Ascending aorta (tissue), 2 donors: ENCODE results near the gene CREB5. TPM values are rescaled to one million over a fixed set of nuclear protein-coding genes. Genes with fewer than 3 reads are reported as not detected.

Source experiments
- DNase-seq, 2 donors: peaks; one replicate each; pipeline ENCODE4 v3.0.0-alpha.2; 2019; ENCODE audit warnings: low spot score in 2 of 2
- H3K27ac ChIP-seq, 2 donors: fragments of 200-600 bp; sonication (generic); one replicate each; pipeline ENCODE4 v1.5.1; 2016 to 2017; ENCODE audit warnings: mild to moderate bottlenecking in 1 of 2
- H3K27me3 ChIP-seq: fragments of 200-600 bp; sonication (generic); one replicate; pipeline ENCODE4 v1.5.1; 2017
- H3K36me3 ChIP-seq, 2 donors: fragments of 200-600 bp; sonication (generic); one replicate each; pipeline ENCODE4 v1.5.1; 2016
- H3K4me1 ChIP-seq, 2 donors: fragments of 200-600 bp; sonication (generic); one replicate each; pipeline ENCODE4 v1.5.1; 2016 to 2017; ENCODE audit warnings: mild to moderate bottlenecking in 1 of 2
- H3K4me3 ChIP-seq, 2 donors: fragments of 200-600 bp; sonication (generic); one replicate each; pipeline ENCODE4 v1.5.1; 2016 to 2017; ENCODE audit warnings: mild to moderate bottlenecking in 1 of 2
- H3K9me3 ChIP-seq, 2 donors: fragments of 200-600 bp; sonication (generic); one replicate each; pipeline ENCODE4 v1.5.1; 2016
- intact Hi-C: fragments of 100-400 bp; cut with DNase I; formaldehyde crosslinking; loops from one replicate; pipeline ENCODE4 v1.15.1; 2023
- total RNA-seq: library from RNA; depleted of rRNA; stranded (reverse); fragments of >200 nt; gene quantifications from one replicate; pipeline ENCODE4 v1.1.0, GENCODE V29; 2016
- TF ChIP-seq, protein P1 (sequence below), 3 experiments: fragments of 200-600 bp in 2 of 3; fragments of 450-650 bp in 1 of 3; sonication (generic) in 2 of 3; IDR thresholded peaks; one replicate each; pipeline ENCODE4 v1.5.1; 2016 to 2019; ENCODE audit warnings: antibody characterized with exemption in 3 of 3, mild to moderate bottlenecking in 1 of 3, moderate library complexity in 1 of 3

The CREB5 gene
- total RNA-seq, 1 donor from 2014 or later = 143 TPM

DNA sequence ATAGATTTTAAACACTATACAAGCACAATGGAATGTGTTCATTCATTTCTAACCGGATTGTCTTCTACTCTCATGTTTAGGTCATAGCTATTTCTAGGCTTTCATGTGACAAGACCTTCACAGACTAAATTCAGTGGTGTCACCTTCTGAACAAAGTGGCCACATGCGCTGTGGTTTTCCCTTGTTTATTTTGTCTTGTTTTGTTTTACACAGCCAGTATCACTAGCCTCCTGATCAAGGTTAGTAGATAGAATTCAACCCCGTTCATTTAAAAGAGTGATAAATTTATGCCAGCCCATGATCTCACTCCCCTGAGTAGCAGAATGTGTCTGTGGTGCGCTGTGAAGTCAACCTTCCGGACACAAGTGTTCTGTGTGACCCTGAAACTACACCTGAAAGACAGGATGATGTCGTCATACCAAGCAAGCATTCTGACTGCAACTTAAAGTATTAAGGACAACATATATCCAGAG, 209.1 kb downstream of the CREB5 start:
- Histone ChIP-seq H3K9me3 (no peaks in the 10 kb centered on the region), H3K4me3 (no peak overlapping the region)
- DNase-seq = no peak

DNA sequence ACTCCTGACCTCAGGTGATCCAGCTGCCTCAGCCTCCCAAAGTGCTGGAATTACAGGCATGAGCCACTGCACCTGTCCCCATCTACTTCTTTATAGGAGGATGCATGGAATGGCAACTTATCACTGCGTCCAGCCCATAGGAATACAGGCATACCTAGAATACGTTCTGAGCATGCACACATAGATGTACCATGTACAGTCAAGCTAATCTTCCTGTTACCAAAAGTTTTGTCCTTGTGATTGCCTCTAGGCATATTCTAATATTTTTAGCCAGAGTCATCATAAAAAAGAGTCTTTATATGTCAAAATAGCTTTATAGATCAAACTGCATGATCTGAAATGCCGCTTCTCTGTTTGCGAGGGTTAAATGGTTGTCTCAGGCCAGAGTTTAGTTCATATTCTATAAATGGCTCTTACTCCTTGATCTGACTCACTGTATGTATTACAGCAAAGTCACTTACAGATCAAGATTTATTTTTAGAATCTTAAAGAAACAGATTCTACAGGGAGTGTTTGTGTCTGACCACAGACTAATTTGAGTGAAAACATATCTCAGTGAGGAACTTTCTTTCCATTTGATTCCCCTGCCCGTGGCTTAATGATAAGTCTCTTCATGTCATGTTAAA, 210.9 kb downstream of the CREB5 start:
- intact Hi-C loops = no loop called here
- peak overlapping the region in 1 of 2 donors; percentile 14 for H3K27ac ChIP-seq
- DNase-seq = no peak
- peaks cover 5 to 31% of the 10 kb centered on the region in 2 donors for H3K4me1 ChIP-seq
- H3K4me3 ChIP-seq = no peak overlapping the region
- H3K27me3 ChIP-seq = no peaks in the 10 kb centered on the region
- H3K36me3 ChIP-seq = no peaks in the 10 kb centered on the region
- TF ChIP-seq, protein P1, sequence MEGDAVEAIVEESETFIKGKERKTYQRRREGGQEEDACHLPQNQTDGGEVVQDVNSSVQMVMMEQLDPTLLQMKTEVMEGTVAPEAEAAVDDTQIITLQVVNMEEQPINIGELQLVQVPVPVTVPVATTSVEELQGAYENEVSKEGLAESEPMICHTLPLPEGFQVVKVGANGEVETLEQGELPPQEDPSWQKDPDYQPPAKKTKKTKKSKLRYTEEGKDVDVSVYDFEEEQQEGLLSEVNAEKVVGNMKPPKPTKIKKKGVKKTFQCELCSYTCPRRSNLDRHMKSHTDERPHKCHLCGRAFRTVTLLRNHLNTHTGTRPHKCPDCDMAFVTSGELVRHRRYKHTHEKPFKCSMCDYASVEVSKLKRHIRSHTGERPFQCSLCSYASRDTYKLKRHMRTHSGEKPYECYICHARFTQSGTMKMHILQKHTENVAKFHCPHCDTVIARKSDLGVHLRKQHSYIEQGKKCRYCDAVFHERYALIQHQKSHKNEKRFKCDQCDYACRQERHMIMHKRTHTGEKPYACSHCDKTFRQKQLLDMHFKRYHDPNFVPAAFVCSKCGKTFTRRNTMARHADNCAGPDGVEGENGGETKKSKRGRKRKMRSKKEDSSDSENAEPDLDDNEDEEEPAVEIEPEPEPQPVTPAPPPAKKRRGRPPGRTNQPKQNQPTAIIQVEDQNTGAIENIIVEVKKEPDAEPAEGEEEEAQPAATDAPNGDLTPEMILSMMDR (IDR thresholded peaks at IDR 0.05) = no peak
- H3K9me3 ChIP-seq = no peaks in the 10 kb centered on the region

More for the DNA sequence above, 209.1 kb downstream of the CREB5 start:
- Histone ChIP-seq H3K36me3 (no peaks in the 10 kb centered on the region), H3K4me1 (peaks cover 5 to 18% of the 10 kb centered on the region in 2 donors), H3K27ac (peak overlapping the region; percentile 51 to 55), H3K27me3 (no peaks in the 10 kb centered on the region)
- intact Hi-C loops = loop anchor here (2.0 kb wide), 1 partner anchor 65 kb away; no protein-coding TSS in a partner anchor
- TF ChIP-seq, protein P1 (IDR thresholded peaks at IDR 0.05) = no peak

DNA sequence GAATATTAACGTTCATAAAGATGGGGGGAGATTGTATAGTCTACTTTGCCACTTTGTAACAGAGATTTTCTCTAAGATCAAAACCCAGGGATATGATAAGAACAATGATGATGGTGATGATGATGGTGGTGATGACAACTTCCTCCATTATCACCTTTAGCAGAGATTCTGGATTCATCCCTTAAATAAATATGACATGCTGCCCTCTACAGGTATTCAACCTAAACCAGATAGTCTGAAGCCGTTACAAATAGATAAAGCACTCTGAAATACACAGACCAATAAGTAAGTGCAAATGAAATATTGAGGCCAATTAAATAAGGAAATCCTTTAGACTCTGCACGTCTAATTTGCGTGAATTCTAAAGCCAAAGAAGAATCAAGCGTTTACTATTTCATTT, 211.5 kb downstream of the CREB5 start:
- H3K9me3 ChIP-seq = no peaks in the 10 kb centered on the region

DNA sequence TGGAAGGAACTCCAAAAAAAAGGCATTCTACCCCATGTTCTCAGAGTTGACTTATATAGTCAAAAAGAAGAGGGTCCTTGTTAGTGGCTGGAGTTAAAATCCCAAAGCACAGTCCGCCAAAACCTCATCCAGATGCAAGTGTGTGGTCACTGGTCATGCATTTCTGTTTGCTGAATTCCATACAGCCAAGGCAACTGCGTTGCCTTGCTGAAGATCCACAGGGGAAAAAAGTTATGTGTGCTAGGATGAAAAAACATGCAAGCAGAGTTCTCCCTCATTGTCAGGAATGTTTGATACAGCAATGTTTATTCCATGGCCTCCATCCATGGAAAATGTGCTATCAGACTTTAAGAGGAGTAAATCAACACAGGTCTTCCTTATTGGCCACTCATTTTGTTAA, 213.1 kb downstream of the CREB5 start:
- intact Hi-C loops = loop anchor here (5.0 kb wide), 2 partner anchors 218 to 238 kb away; no protein-coding TSS in a partner anchor
- no peak overlapping the region for H3K4me3 ChIP-seq
- H3K27me3 ChIP-seq = no peaks in the 10 kb centered on the region
- H3K27ac ChIP-seq = no peak overlapping the region
- no peaks in the 10 kb centered on the region for H3K9me3 ChIP-seq
- no peaks in the 10 kb centered on the region for H3K36me3 ChIP-seq
- DNase-seq = no peak
- TF ChIP-seq, protein P1 (IDR thresholded peaks at IDR 0.05) = no peak
- H3K4me1 ChIP-seq = peaks cover 5 to 35% of the 10 kb centered on the region in 2 donors

More for the DNA sequence above, 211.5 kb downstream of the CREB5 start:
- H3K27ac ChIP-seq = no peak overlapping the region
- H3K27me3 ChIP-seq = no peaks in the 10 kb centered on the region
- DNase-seq = no peak
- TF ChIP-seq, protein P1 (IDR thresholded peaks at IDR 0.05) = no peak
- H3K36me3 ChIP-seq = no peaks in the 10 kb centered on the region
- intact Hi-C loops = no loop called here
- H3K4me3 ChIP-seq = no peak overlapping the region
- peaks cover 5 to 31% of the 10 kb centered on the region in 2 donors for H3K4me1 ChIP-seq

DNA sequence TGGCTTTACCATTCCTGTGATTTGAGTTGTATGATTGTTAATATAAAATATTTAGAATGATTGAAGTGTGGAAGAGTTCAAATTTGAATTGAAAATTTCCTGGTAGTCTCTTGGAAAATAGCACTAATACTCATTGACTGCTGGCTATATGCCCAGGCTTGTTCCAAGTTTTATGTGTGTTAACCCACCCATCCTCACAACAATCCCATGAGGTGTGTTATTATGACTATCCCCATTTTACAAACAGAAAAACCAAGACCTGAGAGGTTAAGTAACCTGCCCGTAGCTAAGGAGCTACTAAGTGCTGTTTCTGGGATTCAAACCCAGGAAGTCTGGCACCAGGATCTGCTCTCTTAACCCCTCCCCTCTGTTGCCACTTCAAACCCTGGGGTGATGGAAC, 213.9 kb downstream of the CREB5 start:
- Histone ChIP-seq H3K9me3 (no peaks in the 10 kb centered on the region), H3K27me3 (no peaks in the 10 kb centered on the region), H3K27ac (peak overlapping the region in 1 of 2 donors; percentile 28), H3K4me3 (no peak overlapping the region), H3K4me1 (peaks cover 6 to 32% of the 10 kb centered on the region in 2 donors), H3K36me3 (no peaks in the 10 kb centered on the region)
- DNase-seq = no peak
- intact Hi-C loops = loop anchor here (5.0 kb wide), 2 partner anchors 219 to 239 kb away; no protein-coding TSS in a partner anchor
- TF ChIP-seq, protein P1 (IDR thresholded peaks at IDR 0.05) = no peak
